IMR-90 (cell line): Measurements from ENCODE around the gene CXADR. TPM values are rescaled to one million over a fixed set of nuclear protein-coding genes. Genes with fewer than 3 reads are reported as not detected.

Experiments used
- ATAC-seq: fragments of 200-7000 bp; cut with Tn5 transposase; 2 replicates; pipeline ENCODE4 v1.9.1; 2020; ENCODE audit warnings: low read depth, mild to moderate bottlenecking, moderate library complexity
- BruUV-seq: library from RNA; stranded (reverse); fragments of 400-500 nt; replicated peaks from 2 replicates; lab custom pipeline; 2021; lab: Mats Ljungman, UMichigan
- CTCF ChIA-PET: fragments of 300-600 bp; formaldehyde crosslinking; extraction: SDS; loops from one replicate; lab custom pipeline; 2021; ENCODE audit warnings: antibody characterized with exemption; lab: Yijun Ruan, JAX
- POLR2A ChIA-PET: fragments of 300-600 bp; sonication (Branson Sonifier 250); formaldehyde crosslinking; loops from one replicate; lab custom pipeline; 2022; ENCODE audit warnings: antibody characterized with exemption; ENCODE audit not compliant: unreplicated experiment; lab: Charles Lee
- DNase-seq: peaks from one replicate; pipeline ENCODE4 v3.0.0; 2013
- H2AFZ ChIP-seq: replicated peaks from 2 replicates; pipeline ENCODE3; 2013; ENCODE audit warnings: low read length, mild to moderate bottlenecking; ENCODE audit not compliant: poor library complexity
- H2AK5ac ChIP-seq: 2 replicates; pipeline ENCODE4 v1.6.1; 2013; ENCODE audit warnings: low read depth, low read length, inconsistent platforms
- H2AK9ac ChIP-seq: replicated peaks from 2 replicates; pipeline ENCODE3; 2013; ENCODE audit warnings: mild to moderate bottlenecking, low read depth, low read length, moderate library complexity; ENCODE audit not compliant: poor library complexity
- H2BK120ac ChIP-seq: 2 replicates; pipeline ENCODE4 v1.6.1; 2013; ENCODE audit warnings: low read depth, low read length, inconsistent platforms
- H2BK15ac ChIP-seq: 3 replicates; pipeline ENCODE4 v1.6.1; 2013; ENCODE audit warnings: low read depth, low read length, inconsistent platforms
- H2BK20ac ChIP-seq: 2 replicates; pipeline ENCODE4 v1.6.1; 2013; ENCODE audit warnings: low read depth, mild to moderate bottlenecking, inconsistent platforms, low read length, moderate library complexity
- H2BK5ac ChIP-seq: 2 replicates; pipeline ENCODE4 v1.6.1; 2013; ENCODE audit warnings: mild to moderate bottlenecking, low read depth, low read length, inconsistent platforms; ENCODE audit not compliant: poor library complexity, severe bottlenecking
- H3K14ac ChIP-seq: replicated peaks from 2 replicates; pipeline ENCODE4 v1.6.1; 2013; ENCODE audit warnings: low read depth, low read length, inconsistent platforms
- H3K18ac ChIP-seq: 2 replicates; pipeline ENCODE4 v1.6.1; 2013; ENCODE audit warnings: low read depth, low read length, control low read depth
- H3K23ac ChIP-seq: 2 replicates; pipeline ENCODE4 v1.6.1; 2013; ENCODE audit warnings: low read depth, low read length, inconsistent platforms
- H3K27ac ChIP-seq: 2 replicates; pipeline ENCODE4 v1.5.1; 2013; ENCODE audit warnings: mild to moderate bottlenecking, control low read depth, low read length; ENCODE audit not compliant: insufficient read depth
- H3K27me3 ChIP-seq: 2 replicates; pipeline ENCODE4 v1.6.1; 2013; ENCODE audit warnings: low read length; ENCODE audit not compliant: control insufficient read depth, insufficient read depth
- H3K36me3 ChIP-seq: 2 replicates; pipeline ENCODE4 v1.6.1; 2013; ENCODE audit warnings: low read length, mixed read lengths; ENCODE audit not compliant: control insufficient read depth, insufficient read depth
- H3K4ac ChIP-seq: 2 replicates; pipeline ENCODE4 v1.6.1; 2013; ENCODE audit warnings: low read depth, low read length, inconsistent platforms
- H3K4me1 ChIP-seq: 2 replicates; pipeline ENCODE4 v1.6.1; 2013; ENCODE audit warnings: low read length, mixed read lengths; ENCODE audit not compliant: control insufficient read depth, insufficient read depth
- H3K4me2 ChIP-seq: 2 replicates; pipeline ENCODE4 v1.6.1; 2013; ENCODE audit warnings: low read depth, mild to moderate bottlenecking, control low read depth, low read length, moderate library complexity
- H3K4me3 ChIP-seq: 2 replicates; pipeline ENCODE4 v1.5.1; 2013; ENCODE audit warnings: low read depth, mild to moderate bottlenecking, control low read depth, low read length, moderate library complexity; ENCODE audit not compliant: insufficient read depth
- H3K56ac ChIP-seq: 2 replicates; pipeline ENCODE4 v1.6.1; 2013; ENCODE audit warnings: low read length, inconsistent platforms; ENCODE audit not compliant: insufficient read depth; ENCODE audit errors: extremely low read depth
- H3K79me1 ChIP-seq, 2 experiments: 2 replicates each; pipeline ENCODE4 v1.6.1; 2013; ENCODE audit warnings: low read length in 2 of 2, inconsistent platforms in 1 of 2, low read depth in 1 of 2
- H3K9ac ChIP-seq: 2 replicates; pipeline ENCODE4 v1.6.1; 2013; ENCODE audit warnings: low read depth, low read length, control low read depth
- H3K9me1 ChIP-seq: 2 replicates; pipeline ENCODE4 v1.6.1; 2013; ENCODE audit warnings: low read length, inconsistent platforms; ENCODE audit not compliant: insufficient read depth
- H3K9me3 ChIP-seq: 2 replicates; pipeline ENCODE4 v1.6.1; 2013; ENCODE audit warnings: low read length; ENCODE audit not compliant: control insufficient read depth, insufficient read depth
- H4K20me1 ChIP-seq: 2 replicates; pipeline ENCODE4 v1.6.1; 2013; ENCODE audit warnings: low read length, inconsistent platforms; ENCODE audit not compliant: insufficient read depth
- H4K5ac ChIP-seq: 2 replicates; pipeline ENCODE4 v1.6.1; 2013; ENCODE audit warnings: mild to moderate bottlenecking, low read depth, low read length, control low read depth
- H4K8ac ChIP-seq, 2 experiments: 2 replicates each; pipeline ENCODE4 v1.6.1; 2013; ENCODE audit warnings: low read depth in 2 of 2, low read length in 2 of 2, control low read depth in 1 of 2, inconsistent platforms in 1 of 2
- H4K91ac ChIP-seq: 2 replicates; pipeline ENCODE4 v1.6.1; 2013; ENCODE audit warnings: low read depth, low read length, inconsistent platforms; ENCODE audit not compliant: insufficient read depth
- BHLHE40 ChIP-seq: fragments of 150-350 bp; IDR thresholded peaks from 2 replicates; pipeline ENCODE4 v1.6.1; 2016; ENCODE audit warnings: mild to moderate bottlenecking, low read depth, low read length
- CEBPB ChIP-seq: IDR thresholded peaks from 2 replicates; pipeline ENCODE4 v1.6.1; 2012; ENCODE audit warnings: low read depth, low read length, improper control_type of control experiment
- CTCF ChIP-seq: conservative IDR thresholded peaks from 2 replicates; pipeline ENCODE4 v1.5.1; 2012; ENCODE audit warnings: mild to moderate bottlenecking, low read depth, low read length, improper control_type of control experiment
- ELK1 ChIP-seq: fragments of 150-350 bp; IDR thresholded peaks from 2 replicates; pipeline ENCODE4 v1.6.1; 2016; ENCODE audit warnings: low read depth, mild to moderate bottlenecking, low read length, moderate library complexity, borderline replicate concordance
- FOS ChIP-seq: fragments of 150-350 bp; IDR thresholded peaks from 2 replicates; pipeline ENCODE4 v1.6.1; 2016; ENCODE audit warnings: low read depth, low read length
- MAFK ChIP-seq: IDR thresholded peaks from 2 replicates; pipeline ENCODE4 v1.6.1; 2012; ENCODE audit warnings: low read depth, low read length, improper control_type of control experiment
- MAZ ChIP-seq: IDR thresholded peaks from 2 replicates; pipeline ENCODE4 v1.6.1; 2012; ENCODE audit warnings: low read depth, mild to moderate bottlenecking, low read length, improper control_type of control experiment, moderate library complexity, borderline replicate concordance
- MXI1 ChIP-seq: IDR thresholded peaks from 2 replicates; pipeline ENCODE4 v1.6.1; 2012; ENCODE audit warnings: low read depth, mild to moderate bottlenecking, low read length, moderate library complexity, borderline replicate concordance
- NFE2L2 ChIP-seq: fragments of 150-350 bp; IDR thresholded peaks from 2 replicates; pipeline ENCODE4 v1.6.1; 2016; ENCODE audit warnings: low read depth, mild to moderate bottlenecking, low read length
- POLR2A ChIP-seq: IDR thresholded peaks from 2 replicates; pipeline ENCODE4 v1.6.1; 2012; ENCODE audit warnings: mild to moderate bottlenecking, low read depth, low read length
- RAD21 ChIP-seq: IDR thresholded peaks from 2 replicates; pipeline ENCODE4 v1.6.1; 2012; ENCODE audit warnings: low read length, improper control_type of control experiment
- SMC3 ChIP-seq: fragments of 150-350 bp; IDR thresholded peaks from 2 replicates; pipeline ENCODE4 v1.6.1; 2016; ENCODE audit warnings: low read depth, mild to moderate bottlenecking, antibody characterized with exemption, low read length, moderate library complexity
- USF2 ChIP-seq: fragments of 150-350 bp; IDR thresholded peaks from 2 replicates; pipeline ENCODE4 v1.6.1; 2017; ENCODE audit warnings: mild to moderate bottlenecking, antibody characterized with exemption, low read length, low read depth
- WGBS, 2 experiments: methylation state at CpG; one replicate each; pipeline versions ENCODE4 v1.1.5 to v1.1.7; 2013; ENCODE audit warnings: missing lambda C conversion rate in 2 of 2; ENCODE audit not compliant: insufficient read length in 1 of 2; ENCODE audit errors: extremely low coverage in 2 of 2; 5-methylcytosine and 5-hydroxymethylcytosine counted together
- dilution Hi-C: fragments of 300-500 bp; cut with HindIII; formaldehyde crosslinking; loops from one replicate; pipeline ENCODE4 v1.14.3; 2018; ENCODE audit warnings: low sequenced_read_pairs; ENCODE audit not compliant: unreplicated experiment
- in situ Hi-C: fragments of 300-500 bp; cut with MboI; formaldehyde crosslinking; loops from 3 replicates; pipeline ENCODE4 v1.14.3; 2019; ENCODE audit warnings: low sequenced_read_pairs, inconsistent platforms, mixed read lengths
- intact Hi-C: fragments of 100-400 bp; cut with micrococcal nuclease; formaldehyde crosslinking; loops from 2 replicates; pipeline ENCODE4 v1.10.0; 2022
- polyA plus RNA-seq, 3 experiments: library from polyadenylated mRNA; depleted of rRNA; stranded (reverse); fragments of >200 nt; gene quantifications; 2 replicates each; pipeline ENCODE4 v1.2.3, GENCODE V29; 2012; ENCODE audit warnings: low replicate concordance in 1 of 3
- total RNA-seq: library from RNA; depleted of rRNA; stranded (reverse); fragments of >200 nt; gene quantifications from 2 replicates; pipeline ENCODE4 v1.2.3, GENCODE V29; 2012

The CXADR gene
- total and polyA plus RNA-seq, 2 of the 4 experiments (the other 2 are of a cell fraction), result 0.21 to 1.1 TPM

GRCh38 chr21:17585875-17586450, 73.1 kb downstream of the CXADR start:
- Histone ChIP-seq H2AK5ac (no peak overlapping the region), H4K5ac (no peak overlapping the region), H3K4me3 (no peak overlapping the region), H2BK5ac (no peak overlapping the region), H2BK120ac (no peak overlapping the region), H3K27me3 (no peaks in the 10 kb centered on the region; the same call in 1 of the 2 replicates), H4K20me1 (no peaks in the 10 kb centered on the region), H3K9me3 (no peaks in the 10 kb centered on the region), H3K79me1 (no peaks in the 10 kb centered on the region), H3K4me2 (no peak overlapping the region), H3K9me1 (no peaks in the 10 kb centered on the region), H3K23ac (no peak overlapping the region), H3K18ac (no peak overlapping the region), H3K9ac (no peak overlapping the region), H2AK9ac (no peak overlapping the region), H3K4me1 (no peaks in the 10 kb centered on the region), H3K36me3 (no peaks in the 10 kb centered on the region; the same call in 1 of the 2 replicates), H3K27ac (no peak overlapping the region), H3K4ac (no peak overlapping the region), H3K14ac (no peak overlapping the region), H4K8ac (no peak overlapping the region), H4K91ac (no peak overlapping the region), H2BK15ac (no peak overlapping the region), H2BK20ac (no peak overlapping the region), H3K56ac (no peak overlapping the region), H2AFZ (no peak overlapping the region)
- POLR2A ChIA-PET, result no interaction called here
- TF ChIP-seq MAZ, result no peak
- TF ChIP-seq FOS, result no peak
- no peak for TF ChIP-seq BHLHE40
- no peak for TF ChIP-seq ELK1
- TF ChIP-seq SMC3, result peak; percentile 88
- no peak for TF ChIP-seq CEBPB
- no peak for TF ChIP-seq POLR2A
- no peak for TF ChIP-seq MXI1
- TF ChIP-seq USF2, result no peak
- TF ChIP-seq MAFK, result no peak
- TF ChIP-seq NFE2L2, result no peak
- TF ChIP-seq CTCF, result peak; percentile 74
- TF ChIP-seq RAD21, result peak; percentile 75
- in situ Hi-C loops (no loop called here), intact Hi-C loops (loop anchor here (1.0 kb wide), 1 partner anchor 199 kb away; no protein-coding TSS in a partner anchor), dilution Hi-C loops (no loop called here)
- no CpG with 5 or more reads among the region's 3 CpGs for WGBS, 2 experiments
- DNase-seq (peak; percentile 62), ATAC-seq (peak; percentile 76)
- no TSS peak for BruUV-seq
- CTCF ChIA-PET, result interaction anchor here (0.6 to 1.9 kb wide), 7 partner anchors 10 to 200 kb away, joined by 3 to 28 read pairs (median 4); no protein-coding TSS in a partner anchor
